DOHH2 (cell line): ENCODE data around the gene TNMD.

Experiments used
- H3F3A ChIP-seq: fragments of 200-600 bp; sonication (generic), shearing (Covaris generic); 2 replicates; pipeline ENCODE4 v1.6.0; 2016; ENCODE audit warnings: antibody characterized with exemption, mild to moderate bottlenecking; ENCODE audit not compliant: control insufficient read depth, insufficient read depth
- H3K27ac ChIP-seq: fragments of 200-600 bp; sonication (generic); 2 replicates; pipeline ENCODE4 v1.5.1; 2014; ENCODE audit warnings: low read depth, mild to moderate bottlenecking, low read length, moderate library complexity
- H3K27me3 ChIP-seq: fragments of 200-600 bp; sonication (generic); 2 replicates; pipeline ENCODE4 v1.6.1; 2014; ENCODE audit warnings: mild to moderate bottlenecking, low read length, mixed read lengths; ENCODE audit not compliant: control insufficient read depth
- H3K36me3 ChIP-seq: fragments of 200-600 bp; sonication (generic); 2 replicates; pipeline ENCODE4 v1.6.1; 2014; ENCODE audit warnings: mild to moderate bottlenecking, low read length, moderate library complexity, mixed read lengths; ENCODE audit not compliant: control insufficient read depth
- H3K4me1 ChIP-seq: fragments of 200-600 bp; sonication (generic); 2 replicates; pipeline ENCODE4 v1.6.1; 2014; ENCODE audit warnings: mild to moderate bottlenecking, low read length, mixed read lengths; ENCODE audit not compliant: control insufficient read depth
- H3K4me2 ChIP-seq: fragments of 200-600 bp; sonication (generic); 2 replicates; pipeline ENCODE4 v1.6.0; 2014; ENCODE audit warnings: mild to moderate bottlenecking, low read length, moderate library complexity
- H3K4me3 ChIP-seq: fragments of 200-600 bp; sonication (generic); 2 replicates; pipeline ENCODE4 v1.5.1; 2014; ENCODE audit warnings: mild to moderate bottlenecking, low read length, mixed read lengths
- H3K79me2 ChIP-seq: fragments of 200-600 bp; sonication (generic); 2 replicates; pipeline ENCODE4 v1.6.1; 2014; ENCODE audit warnings: mild to moderate bottlenecking, low read length, mixed read lengths; ENCODE audit not compliant: control insufficient read depth
- H3K9me2 ChIP-seq: fragments of 200-600 bp; sonication (generic); replicated peaks from 2 replicates; pipeline ENCODE4 v1.6.1; 2014; ENCODE audit warnings: mild to moderate bottlenecking, low read length, mixed read lengths; ENCODE audit not compliant: control insufficient read depth
- H3K9me3 ChIP-seq: fragments of 200-600 bp; sonication (generic); 2 replicates; pipeline ENCODE4 v1.6.1; 2014; ENCODE audit warnings: antibody characterized with exemption, low read length, mixed read lengths; ENCODE audit not compliant: control insufficient read depth, insufficient read depth
- H4K20me1 ChIP-seq: fragments of 200-600 bp; sonication (generic); 2 replicates; pipeline ENCODE4 v1.6.0; 2014; ENCODE audit warnings: low read depth, mild to moderate bottlenecking, antibody characterized with exemption, low read length, moderate library complexity; ENCODE audit not compliant: control insufficient read depth, insufficient read depth
- CTCF ChIP-seq: fragments of 200-600 bp; sonication (generic); IDR thresholded peaks from one replicate; pipeline ENCODE4 v1.5.1; 2014; ENCODE audit warnings: antibody characterized with exemption, mild to moderate bottlenecking, low read depth, low read length; ENCODE audit not compliant: poor library complexity, severe bottlenecking
- EZH2phosphoT487 ChIP-seq: fragments of 200-600 bp; sonication (generic); IDR thresholded peaks from 2 replicates; pipeline ENCODE4 v1.6.1; 2017; ENCODE audit warnings: borderline replicate concordance, mild to moderate bottlenecking, antibody characterized with exemption, low read length, moderate library complexity, mixed read lengths

TNMD gene

DNA sequence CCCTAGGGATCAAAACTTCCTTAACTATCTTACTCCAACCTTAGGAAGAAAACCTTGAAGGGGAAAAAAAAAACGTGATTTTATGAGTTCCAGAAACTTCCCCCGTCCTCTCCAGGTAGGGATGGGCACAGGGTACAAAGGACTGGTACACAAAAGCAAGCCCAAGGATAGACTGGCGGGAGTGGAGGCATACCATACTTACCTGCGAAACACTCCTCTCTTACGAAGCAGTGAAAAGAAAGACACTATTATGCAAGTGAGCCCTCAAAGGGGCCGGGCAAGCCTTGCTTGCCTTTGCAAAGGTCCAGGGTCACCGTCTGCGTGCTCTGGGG lies 51.2 kb downstream of the TNMD start:
- H3K79me2 ChIP-seq = no peaks in the 10 kb centered on the region
- H3K4me2 ChIP-seq = no peak overlapping the region
- H3F3A ChIP-seq = no peaks in the 10 kb centered on the region
- no peak overlapping the region for H3K27ac ChIP-seq
- no peaks in the 10 kb centered on the region for H3K4me1 ChIP-seq
- no peak overlapping the region for H3K4me3 ChIP-seq
- H3K9me3 ChIP-seq = no peaks in the 10 kb centered on the region
- TF ChIP-seq EZH2phosphoT487 = no peak
- TF ChIP-seq CTCF = no peak
- H3K27me3 ChIP-seq = no peaks in the 10 kb centered on the region
- H3K9me2 ChIP-seq = no peaks in the 10 kb centered on the region
- no peaks in the 10 kb centered on the region for H3K36me3 ChIP-seq
- no peaks in the 10 kb centered on the region for H4K20me1 ChIP-seq

- no peak within 1 kb of the TSS for H3K4me3 ChIP-seq
- no peak within 1 kb of the TSS for H3K27ac ChIP-seq
- H4K20me1 ChIP-seq = no peaks in the 10 kb centered on the region
- no peaks in the 10 kb centered on the region for H3K79me2 ChIP-seq
- no peak within 1 kb of the TSS for H3K4me2 ChIP-seq
- H3F3A ChIP-seq = no peaks in the 10 kb centered on the region
- TF ChIP-seq CTCF (peak; percentile 33), EZH2phosphoT487 (no peak)
- H3K4me1 ChIP-seq = no peaks in the 10 kb centered on the region
- H3K27me3 ChIP-seq = no peaks in the 10 kb centered on the region
- no peaks in the 10 kb centered on the region for H3K9me2 ChIP-seq
- no peaks in the 10 kb centered on the region for H3K36me3 ChIP-seq
- H3K9me3 ChIP-seq = no peaks in the 10 kb centered on the region
Observed at GRCh38 chrX:100636321-100636991, 51.7 kb downstream of the TNMD start, which contains the start of gene TSPAN6. TSPAN6 (minus strand) TSS chrX:100636806; CDS start chrX:100636694, 112 bp downstream.

GRCh38 chrX:100642290-100642689 lies 57.6 kb downstream of the TNMD start:
- no peaks in the 10 kb centered on the region for H3F3A ChIP-seq
- H4K20me1 ChIP-seq = no peaks in the 10 kb centered on the region
- no peak overlapping the region for H3K4me2 ChIP-seq
- no peaks in the 10 kb centered on the region for H3K27me3 ChIP-seq
- H3K36me3 ChIP-seq = no peaks in the 10 kb centered on the region
- no peak overlapping the region for H3K4me3 ChIP-seq
- no peaks in the 10 kb centered on the region for H3K4me1 ChIP-seq
- TF ChIP-seq EZH2phosphoT487 (no peak), CTCF (no peak)
- no peaks in the 10 kb centered on the region for H3K79me2 ChIP-seq
- H3K9me2 ChIP-seq = no peaks in the 10 kb centered on the region
- no peak overlapping the region for H3K27ac ChIP-seq
- no peaks in the 10 kb centered on the region for H3K9me3 ChIP-seq
